HCT116 (cell line): ENCODE results near the gene APOLD1. TPM values are rescaled to one million over a fixed set of nuclear protein-coding genes. Genes with fewer than 3 reads are reported as not detected.

Source experiments
- ATAC-seq: fragments of 200-7000 bp; cut with Tn5 transposase; 2 replicates; pipeline ENCODE4 v1.9.1; 2020; ENCODE audit warnings: mild to moderate bottlenecking, moderate library complexity
- BruUV-seq: library from RNA; stranded (reverse); fragments of 400-500 nt; replicated peaks from 2 replicates; lab custom pipeline; 2021; lab: Mats Ljungman, UMichigan
- CTCF ChIA-PET: fragments of 300-600 bp; sonication (Branson Sonifier 250); formaldehyde crosslinking; loops from one replicate; lab custom pipeline; 2021; ENCODE audit warnings: antibody characterized with exemption; lab: Charles Lee
- POLR2A ChIA-PET: fragments of 300-600, 350-600 bp; sonication (Branson Sonifier 250); formaldehyde crosslinking; loops from one replicate; lab custom pipeline; 2021; ENCODE audit warnings: antibody characterized with exemption; lab: Charles Lee
- RAD21 ChIA-PET, 2 experiments: fragments of 300-600 bp; sonication (Branson Sonifier 250); formaldehyde crosslinking; loops; one replicate each; lab custom pipeline; 2023; ENCODE audit warnings: low total read pairs in 2 of 2; ENCODE audit not compliant: uncharacterized antibody in 2 of 2, unreplicated experiment in 2 of 2, low non-redundant PET in 1 of 2; lab: Charles Lee
- DNase-seq: peaks from one replicate; pipeline ENCODE4 v3.0.0-alpha.2; 2010; ENCODE audit warnings: low read depth, low spot score
- H2AFZ ChIP-seq: fragments of 200-600 bp; shearing (Covaris generic), sonication (generic); 2 replicates; pipeline ENCODE4 v1.6.1; 2017; ENCODE audit warnings: low read depth, mixed run types, mixed read lengths, antibody characterized with exemption, low read length; ENCODE audit not compliant: poor library complexity, severe bottlenecking
- H3K27ac ChIP-seq: 2 replicates; pipeline ENCODE4 v1.5.1; 2012; ENCODE audit warnings: low read depth, low read length
- H3K27me3 ChIP-seq: fragments of 200-600 bp; sonication (generic); 2 replicates; pipeline ENCODE4 v1.6.1; 2016; ENCODE audit warnings: mixed run types, low read length, mixed read lengths; ENCODE audit not compliant: insufficient read depth
- H3K36me3 ChIP-seq, 2 experiments: fragments of 200-500 bp in 1 of 2; fragments of 200-600 bp in 1 of 2; sonication (Bioruptor generic) in 1 of 2; sonication (generic) in 1 of 2; 2 replicates each; pipeline versions ENCODE4 v1.5.1 to v1.6.1; 2014 to 2016; ENCODE audit warnings: low read length in 2 of 2, inconsistent platforms in 1 of 2, mixed read lengths in 1 of 2, mixed run types in 1 of 2; ENCODE audit not compliant: insufficient read depth in 2 of 2, control insufficient read depth in 1 of 2
- H3K4me1 ChIP-seq, 2 experiments: fragments of 200-600 bp in 1 of 2; sonication (generic) in 1 of 2; 2 replicates each; pipeline versions ENCODE4 v1.5.1 to v1.6.1; 2012 to 2017; ENCODE audit warnings: low read length in 2 of 2, inconsistent platforms in 1 of 2, mild to moderate bottlenecking in 1 of 2, mixed read lengths in 1 of 2, mixed run types in 1 of 2, moderate library complexity in 1 of 2; ENCODE audit not compliant: insufficient read depth in 2 of 2, control insufficient read depth in 1 of 2
- H3K4me2 ChIP-seq: fragments of 200-600 bp; sonication (generic); 2 replicates; pipeline ENCODE4 v1.6.1; 2017; ENCODE audit warnings: mixed run types, low read length, mixed read lengths
- H3K4me3 ChIP-seq, 2 experiments: fragments of 200-600 bp in 1 of 2; sonication (generic) in 1 of 2; replicated peaks in 1 of 2; 2 replicates each; pipeline ENCODE4 v1.5.1; 2011 to 2016; ENCODE audit warnings: low read length in 2 of 2, control low read depth in 1 of 2, low read depth in 1 of 2, mild to moderate bottlenecking in 1 of 2, mixed read lengths in 1 of 2, mixed run types in 1 of 2
- H3K79me2 ChIP-seq: fragments of 200-600 bp; sonication (generic); 2 replicates; pipeline ENCODE4 v1.6.1; 2017; ENCODE audit warnings: mild to moderate bottlenecking, mixed run types, low read length, moderate library complexity, mixed read lengths; ENCODE audit not compliant: insufficient read depth
- H3K9ac ChIP-seq: fragments of 200-600 bp; sonication (generic); 2 replicates; pipeline ENCODE4 v1.6.1; 2016; ENCODE audit warnings: low read length, mixed read lengths
- H3K9me2 ChIP-seq: fragments of 200-600 bp; sonication (generic), shearing (Covaris generic); 2 replicates; pipeline ENCODE4 v1.6.1; 2017; ENCODE audit warnings: mixed run types, mild to moderate bottlenecking, moderate library complexity; ENCODE audit not compliant: insufficient read depth
- H3K9me3 ChIP-seq, 2 experiments: fragments of 200-500 bp in 1 of 2; fragments of 200-600 bp in 1 of 2; sonication (Bioruptor generic) in 1 of 2; sonication (generic) in 1 of 2; 2 replicates each; pipeline ENCODE4 v1.6.1; 2014 to 2017; ENCODE audit warnings: low read length in 2 of 2, mixed read lengths in 2 of 2, inconsistent platforms in 1 of 2, low read depth in 1 of 2, mild to moderate bottlenecking in 1 of 2, mixed run types in 1 of 2, moderate library complexity in 1 of 2; ENCODE audit not compliant: control insufficient read depth in 1 of 2, insufficient read depth in 1 of 2
- H4K20me1 ChIP-seq: fragments of 200-600 bp; sonication (generic), shearing (Covaris generic); 2 replicates; pipeline ENCODE4 v1.6.1; 2017; ENCODE audit warnings: mixed run types, mild to moderate bottlenecking, moderate library complexity; ENCODE audit not compliant: insufficient read depth
- CEBPB ChIP-seq: IDR thresholded peaks from 2 replicates; pipeline ENCODE4 v1.6.1; 2012; ENCODE audit warnings: low read depth
- CTCF ChIP-seq, 3 experiments: fragments of 200-600 bp in 1 of 3; sonication (generic) in 1 of 3; IDR thresholded peaks in 2 of 3; conservative IDR thresholded peaks in 1 of 3; 2 replicates each; pipeline ENCODE4 v1.5.1; 2012 to 2017; ENCODE audit warnings: low read depth in 2 of 3, low read length in 2 of 3, antibody characterized with exemption in 1 of 3, borderline replicate concordance in 1 of 3, control low read depth in 1 of 3, mild to moderate bottlenecking in 1 of 3, mixed read lengths in 1 of 3, mixed run types in 1 of 3, moderate library complexity in 1 of 3; ENCODE audit not compliant: insufficient read depth in 1 of 3
- ELF1 ChIP-seq: IDR thresholded peaks from 2 replicates; pipeline ENCODE4 v1.6.1; 2012; ENCODE audit warnings: low read depth, borderline replicate concordance
- EZH2 ChIP-seq: fragments of 200-600 bp; sonication (generic); IDR thresholded peaks from 2 replicates; pipeline ENCODE4 v1.6.1; 2017; ENCODE audit warnings: antibody characterized with exemption, mixed run types
- FOSL1 ChIP-seq: IDR thresholded peaks from 2 replicates; pipeline ENCODE4 v1.6.1; 2012; ENCODE audit warnings: low read depth
- SP1 ChIP-seq: IDR thresholded peaks from 2 replicates; pipeline ENCODE4 v1.6.1; 2012; ENCODE audit warnings: low read depth
- SRF ChIP-seq: IDR thresholded peaks from 2 replicates; pipeline ENCODE4 v1.6.1; 2012; ENCODE audit warnings: low read depth
- TCF7L2 ChIP-seq: IDR thresholded peaks from 2 replicates; pipeline ENCODE4 v1.7.0; 2011; ENCODE audit warnings: borderline replicate concordance, inconsistent platforms; ENCODE audit not compliant: insufficient read depth, insufficient read length; ENCODE audit errors: extremely low read depth
- ZNF274 ChIP-seq: fragments of 200-500 bp; sonication (Bioruptor generic); IDR thresholded peaks from 2 replicates; pipeline ENCODE4 v1.6.1; 2014; ENCODE audit warnings: mild to moderate bottlenecking, low read depth, low read length, inconsistent platforms
- intact Hi-C: fragments of 100-400 bp; cut with micrococcal nuclease; formaldehyde crosslinking; loops from 2 replicates; pipeline ENCODE4 v1.10.0; 2022
- total RNA-seq: library from RNA; stranded (reverse); gene quantifications from one replicate; pipeline ENCODE4 v1.2.1, GENCODE V29; 2021; ENCODE audit not compliant: unreplicated experiment
- TF ChIP-seq, protein P1 (sequence below): IDR thresholded peaks from 2 replicates; pipeline ENCODE4 v1.6.1; 2012

The APOLD1 gene
- total RNA-seq, 1 experiment from 2014 or later = 3.9 TPM

- no TSS peak for BruUV-seq
- Histone ChIP-seq H3K4me3 (no peak overlapping the region), H4K20me1 (no peaks in the 10 kb centered on the region), H3K9me3 (no peaks in the 10 kb centered on the region), H3K9me2 (no peaks in the 10 kb centered on the region), H3K27me3 (no peaks in the 10 kb centered on the region), H3K9ac (no peak overlapping the region), H3K79me2 (no peaks in the 10 kb centered on the region), H3K27ac (no peak overlapping the region), H3K36me3 (no peaks in the 10 kb centered on the region), H3K4me1 (peaks cover 5 to 14% of the 10 kb centered on the region in 2 experiments), H3K4me2 (no peak overlapping the region), H2AFZ (no peak overlapping the region)
- POLR2A ChIA-PET = no interaction called here
- no peak for ATAC-seq
- TF ChIP-seq CTCF (IDR thresholded peaks at IDR 0.05 in 2 of 3, conservative IDR thresholded peaks at IDR 0.05 in 1 of 3; ENCODE audit: borderline replicate concordance in 1 of 3, insufficient read depth in 1 of 3, low read depth in 2 of 3, low read length in 2 of 3) (no peak), ZNF274 (no peak)
- CTCF ChIA-PET = interaction anchor here (4.4 kb wide), 1 partner anchor 11 kb away, joined by 30 read pairs; no protein-coding TSS in a partner anchor
- RAD21 ChIA-PET = no interaction called here
- no peak for DNase-seq
- intact Hi-C loops = no loop called here
Measured at GRCh38 chr12:12748044-12748443, 37.4 kb upstream of the APOLD1 start.

DNA sequence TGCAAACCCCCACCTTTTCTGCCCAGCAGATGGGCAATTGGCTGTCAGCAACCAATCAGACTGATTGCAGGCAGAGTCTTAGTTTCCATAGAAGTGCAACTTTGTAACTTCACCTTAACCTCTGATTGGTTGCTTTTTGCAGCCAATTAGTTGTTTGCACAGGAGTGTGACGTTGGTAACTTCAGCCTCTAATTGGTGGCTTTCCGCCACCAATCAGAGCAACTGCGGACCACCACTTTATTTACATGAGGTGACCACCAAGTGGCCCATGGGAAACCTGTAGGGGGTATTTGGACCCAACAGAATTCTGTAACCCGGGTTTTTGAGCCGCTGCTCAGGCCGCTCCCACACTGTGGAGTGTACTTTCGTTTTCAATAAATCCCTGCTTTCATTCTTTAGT, 36.0 kb upstream of the APOLD1 start:
- Histone ChIP-seq H3K79me2 (no peaks in the 10 kb centered on the region), H3K27ac (no peak overlapping the region), H3K4me1 (peaks cover 5 to 14% of the 10 kb centered on the region in 2 experiments), H2AFZ (no peak overlapping the region), H3K4me2 (no peak overlapping the region), H3K9me2 (no peaks in the 10 kb centered on the region), H4K20me1 (no peaks in the 10 kb centered on the region), H3K27me3 (no peaks in the 10 kb centered on the region), H3K9me3 (no peaks in the 10 kb centered on the region), H3K36me3 (no peaks in the 10 kb centered on the region), H3K9ac (no peak overlapping the region), H3K4me3 (no peak overlapping the region)
- intact Hi-C loops = no loop called here
- RAD21 ChIA-PET = no interaction called here
- TF ChIP-seq, protein P1, sequence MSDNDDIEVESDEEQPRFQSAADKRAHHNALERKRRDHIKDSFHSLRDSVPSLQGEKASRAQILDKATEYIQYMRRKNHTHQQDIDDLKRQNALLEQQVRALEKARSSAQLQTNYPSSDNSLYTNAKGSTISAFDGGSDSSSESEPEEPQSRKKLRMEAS = no peak
- TF ChIP-seq SP1 (no peak), SRF (no peak), EZH2 (no peak), CTCF (IDR thresholded peaks at IDR 0.05 in 2 of 3, conservative IDR thresholded peaks at IDR 0.05 in 1 of 3; ENCODE audit: borderline replicate concordance in 1 of 3, insufficient read depth in 1 of 3, low read depth in 2 of 3, low read length in 2 of 3) (no peak), ELF1 (no peak), CEBPB (no peak), TCF7L2 (no peak), FOSL1 (no peak)
- CTCF ChIA-PET = no interaction called here
- no TSS peak for BruUV-seq
- ATAC-seq (no peak), DNase-seq (no peak)
- POLR2A ChIA-PET = no interaction called here
